PC-9 (cell line): ENCODE measurements around the gene RAPGEF6. TPM values are rescaled to one million over a fixed set of nuclear protein-coding genes. Genes with fewer than 3 reads are reported as not detected.

ENCODE experiments used
- BruUV-seq: library from RNA; stranded (reverse); fragments of 400-500 nt; replicated peaks from 2 replicates; lab custom pipeline; 2021; lab: Mats Ljungman, UMichigan
- CTCF ChIA-PET: fragments of 300-600 bp; sonication (Branson Sonifier 250); formaldehyde crosslinking; loops from one replicate; lab custom pipeline; 2022; ENCODE audit warnings: antibody characterized with exemption; lab: Charles Lee
- POLR2A ChIA-PET: fragments of 300-600 bp; sonication (Branson Sonifier 250); formaldehyde crosslinking; loops from one replicate; lab custom pipeline; 2022; ENCODE audit warnings: antibody characterized with exemption; ENCODE audit not compliant: unreplicated experiment; lab: Charles Lee
- DNase-seq, 2 experiments: peaks; one replicate each; pipeline versions ENCODE4 v3.0.0 to v3.0.0-alpha.2; 2015 to 2022; ENCODE audit warnings: mixed read lengths in 1 of 2
- H2AFZ ChIP-seq: fragments of 200-600 bp; sonication (generic); 2 replicates; pipeline ENCODE4 v1.8.1; 2017; ENCODE audit warnings: antibody characterized with exemption
- H3F3A ChIP-seq: fragments of 200-600 bp; sonication (generic); 2 replicates; pipeline ENCODE4 v1.8.1; 2017; ENCODE audit warnings: antibody characterized with exemption, mild to moderate bottlenecking, low read depth; ENCODE audit not compliant: insufficient read depth
- H3K27ac ChIP-seq: fragments of 200-600 bp; sonication (generic); 2 replicates; pipeline ENCODE4 v1.6.1; 2016; ENCODE audit warnings: mixed run types
- H3K27me3 ChIP-seq: fragments of 200-600 bp; sonication (generic); 2 replicates; pipeline ENCODE4 v1.6.1; 2016; ENCODE audit warnings: low read depth, mixed run types; ENCODE audit not compliant: insufficient read depth
- H3K36me3 ChIP-seq: fragments of 200-600 bp; sonication (generic); 2 replicates; pipeline ENCODE4 v1.6.1; 2016; ENCODE audit warnings: low read depth, mixed run types
- H3K4me1 ChIP-seq: fragments of 200-600 bp; sonication (generic); replicated peaks from 2 replicates; pipeline ENCODE4 v1.6.1; 2016; ENCODE audit warnings: mixed run types; ENCODE audit not compliant: insufficient read depth
- H3K4me2 ChIP-seq: fragments of 200-600 bp; sonication (generic); 2 replicates; pipeline ENCODE4 v1.6.1; 2017; ENCODE audit warnings: mixed run types
- H3K4me3 ChIP-seq: fragments of 200-600 bp; sonication (generic); 2 replicates; pipeline ENCODE4 v1.6.1; 2016; ENCODE audit warnings: mixed run types
- H3K79me2 ChIP-seq: fragments of 200-600 bp; sonication (generic); 2 replicates; pipeline ENCODE4 v1.6.1; 2017; ENCODE audit warnings: low read depth, mixed run types
- H3K9me2 ChIP-seq: fragments of 200-600 bp; sonication (generic); 2 replicates; pipeline ENCODE4 v1.8.1; 2017; ENCODE audit warnings: mild to moderate bottlenecking; ENCODE audit not compliant: insufficient read depth
- H3K9me3 ChIP-seq: fragments of 200-600 bp; sonication (generic); 2 replicates; pipeline ENCODE4 v1.8.1; 2016; ENCODE audit warnings: low read depth; ENCODE audit not compliant: insufficient read depth
- H4K20me1 ChIP-seq: fragments of 200-600 bp; sonication (generic); 2 replicates; pipeline ENCODE4 v1.8.1; 2017; ENCODE audit not compliant: insufficient read depth
- CTCF ChIP-seq: fragments of 200-600 bp; sonication (generic); conservative IDR thresholded peaks from 2 replicates; pipeline ENCODE4 v1.6.1; 2017; ENCODE audit warnings: mixed run types, antibody characterized with exemption, mild to moderate bottlenecking, moderate library complexity
- EZH2 ChIP-seq: fragments of 200-600 bp; sonication (generic); IDR thresholded peaks from 2 replicates; pipeline ENCODE4 v1.8.0; 2017; ENCODE audit warnings: antibody characterized with exemption, low read depth
- intact Hi-C: fragments of 100-400 bp; cut with micrococcal nuclease; formaldehyde crosslinking; loops from one replicate; pipeline ENCODE4 v1.10.0; 2022; ENCODE audit not compliant: unreplicated experiment
- total RNA-seq: library from RNA; stranded (reverse); gene quantifications from 2 replicates; pipeline ENCODE4 v1.2.3, GENCODE V29; 2021

RAPGEF6 gene
- total RNA-seq, 1 experiment from 2014 or later, result 17.1 TPM

- no peak overlapping the region for H3K4me3 ChIP-seq
- H3F3A ChIP-seq, result peaks cover 6% of the 10 kb centered on the region; the same call in 1 of the 2 replicates
- ChIA-PET CTCF (no interaction called here), POLR2A (no interaction called here)
- no peak overlapping the region for H2AFZ ChIP-seq
- TF ChIP-seq EZH2 (no peak), CTCF (no peak)
- H3K27me3 ChIP-seq, result no peaks in the 10 kb centered on the region
- H3K9me2 ChIP-seq, result no peaks in the 10 kb centered on the region
- DNase-seq, result no peak
- intact Hi-C loops, result no loop called here
- H3K27ac ChIP-seq, result no peak overlapping the region
- H3K79me2 ChIP-seq, result no peaks in the 10 kb centered on the region
- BruUV-seq, result no TSS peak
- H4K20me1 ChIP-seq, result no peaks in the 10 kb centered on the region
- no peaks in the 10 kb centered on the region for H3K36me3 ChIP-seq
- no peaks in the 10 kb centered on the region for H3K9me3 ChIP-seq
- H3K4me1 ChIP-seq, result no peaks in the 10 kb centered on the region
- H3K4me2 ChIP-seq, result no peak overlapping the region
Observed at GRCh38 chr5:131532031-131532640, 102.9 kb downstream of the RAPGEF6 start.

GRCh38 chr5:131530706-131531331 is 104.2 kb downstream of the RAPGEF6 start:
- Histone ChIP-seq H3K27me3 (no peaks in the 10 kb centered on the region), H3K4me2 (no peak overlapping the region), H3K79me2 (no peaks in the 10 kb centered on the region), H3K36me3 (no peaks in the 10 kb centered on the region), H3K9me3 (no peaks in the 10 kb centered on the region), H4K20me1 (no peaks in the 10 kb centered on the region), H3K27ac (no peak overlapping the region), H3F3A (peaks cover 6% of the 10 kb centered on the region; the same call in 1 of the 2 replicates), H2AFZ (no peak overlapping the region), H3K4me3 (no peak overlapping the region), H3K4me1 (no peaks in the 10 kb centered on the region), H3K9me2 (peaks cover 1% of the 10 kb centered on the region; the same call in 1 of the 2 replicates)
- intact Hi-C loops, result no loop called here
- ChIA-PET POLR2A (no interaction called here), CTCF (no interaction called here)
- BruUV-seq, result no TSS peak
- DNase-seq, result no peak
- no peak for TF ChIP-seq EZH2

DNA sequence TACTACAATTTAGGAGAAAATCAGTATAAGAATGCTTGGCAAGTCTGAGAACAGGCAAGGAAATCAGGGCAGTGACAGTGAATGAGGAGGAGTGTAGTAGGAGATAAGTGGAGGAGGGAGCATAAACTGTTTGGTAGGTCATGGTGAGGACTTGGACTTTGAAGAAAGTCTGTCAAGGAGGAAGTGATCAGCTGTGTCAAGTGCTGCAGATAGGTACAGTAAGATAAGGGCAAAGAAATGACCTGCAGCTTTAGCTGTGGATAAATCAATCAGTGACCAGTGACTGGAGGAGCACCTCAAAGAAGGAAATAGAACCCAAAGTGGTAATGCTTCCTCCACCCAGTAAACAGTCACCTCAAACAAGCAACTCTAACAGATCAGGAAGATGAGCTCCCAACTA is 106.3 kb downstream of the RAPGEF6 start:
- TF ChIP-seq CTCF (no peak), EZH2 (no peak)
- no peaks in the 10 kb centered on the region for H3K36me3 ChIP-seq
- H3K27ac ChIP-seq, result no peak overlapping the region
- H3F3A ChIP-seq, result 0 out of 2 replicates have a peak, but pooled peaks cover 3% of the 10 kb centered on the region
- ChIA-PET CTCF (no interaction called here), POLR2A (no interaction called here)
- H3K9me3 ChIP-seq, result no peaks in the 10 kb centered on the region
- H3K4me2 ChIP-seq, result no peak overlapping the region
- no peaks in the 10 kb centered on the region for H3K79me2 ChIP-seq
- H2AFZ ChIP-seq, result no peak overlapping the region
- no TSS peak for BruUV-seq
- no peak for DNase-seq
- H4K20me1 ChIP-seq, result no peaks in the 10 kb centered on the region
- peaks cover 7% of the 10 kb centered on the region; the same call in 1 of the 2 replicates for H3K9me2 ChIP-seq
- H3K4me1 ChIP-seq, result no peaks in the 10 kb centered on the region
- H3K27me3 ChIP-seq, result no peaks in the 10 kb centered on the region
- intact Hi-C loops, result no loop called here
- no peak overlapping the region for H3K4me3 ChIP-seq
